Smooth muscle cell (in vitro differentiated cells): ENCODE data around the gene APP. TPM values are rescaled to one million over a fixed set of nuclear protein-coding genes. Genes with fewer than 3 reads are reported as not detected.
A peak's percentile ranks its signal among the peaks of the same experiment; 100 is the strongest.

Experiments used
- DNase-seq: peaks from one replicate; lab custom pipeline; 2025; ENCODE audit not compliant: unreplicated experiment; lab: John Stamatoyannopoulos, UW
- H2AFZ ChIP-seq: fragments of 200-600 bp; sonication (generic); 2 replicates; pipeline ENCODE4 v1.6.0; 2016; ENCODE audit warnings: antibody characterized with exemption, low read depth, mild to moderate bottlenecking
- H3F3A ChIP-seq: fragments of 200-600 bp; sonication (generic); 2 replicates; pipeline ENCODE4 v1.6.0; 2017; ENCODE audit warnings: antibody characterized with exemption, low read depth
- H3K27ac ChIP-seq: fragments of 200-600 bp; sonication (generic); 2 replicates; pipeline ENCODE4 v1.5.1; 2016; ENCODE audit warnings: low read depth, mild to moderate bottlenecking
- H3K27me3 ChIP-seq: fragments of 200-600 bp; sonication (generic); 2 replicates; pipeline ENCODE4 v1.6.1; 2016; ENCODE audit warnings: low read depth, mild to moderate bottlenecking
- H3K36me3 ChIP-seq: fragments of 200-600 bp; sonication (generic); 2 replicates; pipeline ENCODE4 v1.5.1; 2016; ENCODE audit warnings: low read depth
- H3K4me1 ChIP-seq: fragments of 200-600 bp; sonication (generic); 2 replicates; pipeline ENCODE4 v1.5.1; 2016; ENCODE audit warnings: low read depth
- H3K4me2 ChIP-seq: fragments of 200-600 bp; sonication (generic); 2 replicates; pipeline ENCODE4 v1.6.0; 2016; ENCODE audit warnings: mild to moderate bottlenecking
- H3K4me3 ChIP-seq: fragments of 200-600 bp; sonication (generic); 2 replicates; pipeline ENCODE4 v1.5.1; 2016; ENCODE audit warnings: mild to moderate bottlenecking
- H3K79me2 ChIP-seq: fragments of 200-600 bp; sonication (generic); 2 replicates; pipeline ENCODE4 v1.6.0; 2016; ENCODE audit warnings: low read depth, mild to moderate bottlenecking
- H3K9ac ChIP-seq: fragments of 200-600 bp; sonication (generic); 2 replicates; pipeline ENCODE4 v1.6.0; 2016; ENCODE audit warnings: low read depth
- H3K9me3 ChIP-seq: fragments of 200-600 bp; sonication (generic); replicated peaks from 2 replicates; pipeline ENCODE4 v1.5.1; 2016; ENCODE audit warnings: low read depth
- H4K20me1 ChIP-seq: fragments of 200-600 bp; sonication (generic); 2 replicates; pipeline ENCODE4 v1.6.0; 2016; ENCODE audit warnings: low read depth
- WGBS: methylation state at CpG from one replicate; pipeline ENCODE4 v1.1.7; 2016; ENCODE audit warnings: low lambda C conversion rate; 5-methylcytosine and 5-hydroxymethylcytosine counted together
- polyA plus RNA-seq: library from polyadenylated mRNA; unstranded; fragments of >200 nt; fragmentation: Nextera tagmentation; extraction: Ambion mirVana; gene quantifications from 2 replicates; pipeline ENCODE4 v1.2.1, GENCODE V29; 2016
- total RNA-seq: library from RNA; depleted of rRNA; stranded (reverse); fragments of >200 nt; gene quantifications from 2 replicates; pipeline ENCODE4 v1.2.3, GENCODE V29; 2014
- TF ChIP-seq, protein P1 (sequence below): fragments of 200-600 bp; sonication (generic); IDR thresholded peaks from 2 replicates; pipeline ENCODE4 v1.5.1; 2017; ENCODE audit warnings: borderline replicate concordance, mild to moderate bottlenecking, antibody characterized with exemption; ENCODE audit not compliant: insufficient read depth, poor library complexity, severe bottlenecking

The APP gene
- total and polyA plus RNA-seq, 2 experiments from 2014 or later: 65.3 to 459 TPM

DNA sequence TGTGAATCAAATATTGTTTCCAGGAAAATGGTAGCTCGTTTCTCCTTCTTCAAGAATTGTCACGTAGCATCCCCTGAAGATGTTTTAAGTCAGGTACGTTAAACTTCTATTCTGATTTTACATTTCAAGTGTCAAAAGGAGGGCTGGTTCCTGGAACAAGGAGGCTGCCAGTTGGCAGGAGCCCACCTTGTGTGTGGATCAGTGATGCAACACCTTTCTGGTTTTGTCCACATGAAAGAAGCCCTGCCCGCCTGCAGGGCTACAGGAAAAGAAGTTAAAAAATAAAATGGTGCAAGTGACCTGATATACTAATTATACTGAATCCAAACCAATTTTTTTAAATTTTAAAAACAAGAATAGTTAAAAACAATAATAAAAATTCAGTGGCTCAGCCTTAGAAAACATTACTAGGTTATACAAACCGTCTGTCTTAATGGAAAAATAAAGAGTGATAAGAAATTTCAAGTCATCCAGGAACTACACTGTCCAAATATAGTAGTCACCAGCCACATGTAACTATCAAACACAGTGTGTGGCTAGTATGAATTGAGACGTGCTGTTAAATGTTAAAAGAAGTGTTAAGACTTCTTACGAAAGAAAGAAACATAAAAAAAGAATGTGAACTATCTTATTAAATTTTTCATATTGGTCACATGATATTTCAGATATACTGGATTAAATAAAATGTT is 123.1 kb downstream of the APP start:
- H2AFZ ChIP-seq: no peak overlapping the region
- peaks cover 4% of the 10 kb centered on the region for H3F3A ChIP-seq
- no peak overlapping the region for H3K4me2 ChIP-seq
- DNase-seq: no peak
- WGBS: 94% methylated on average over 7 of the region's 7 CpGs
- H3K27ac ChIP-seq: no peak overlapping the region
- H3K27me3 ChIP-seq: no peaks in the 10 kb centered on the region
- no peak overlapping the region for H3K9ac ChIP-seq
- no peaks in the 10 kb centered on the region for H3K4me1 ChIP-seq
- no peak overlapping the region for H3K4me3 ChIP-seq
- peaks cover 42% of the 10 kb centered on the region for H3K79me2 ChIP-seq
- H3K36me3 ChIP-seq: peaks cover 15% of the 10 kb centered on the region
- peaks cover 51% of the 10 kb centered on the region for H4K20me1 ChIP-seq
- H3K9me3 ChIP-seq: no peaks in the 10 kb centered on the region
- TF ChIP-seq, protein P1, sequence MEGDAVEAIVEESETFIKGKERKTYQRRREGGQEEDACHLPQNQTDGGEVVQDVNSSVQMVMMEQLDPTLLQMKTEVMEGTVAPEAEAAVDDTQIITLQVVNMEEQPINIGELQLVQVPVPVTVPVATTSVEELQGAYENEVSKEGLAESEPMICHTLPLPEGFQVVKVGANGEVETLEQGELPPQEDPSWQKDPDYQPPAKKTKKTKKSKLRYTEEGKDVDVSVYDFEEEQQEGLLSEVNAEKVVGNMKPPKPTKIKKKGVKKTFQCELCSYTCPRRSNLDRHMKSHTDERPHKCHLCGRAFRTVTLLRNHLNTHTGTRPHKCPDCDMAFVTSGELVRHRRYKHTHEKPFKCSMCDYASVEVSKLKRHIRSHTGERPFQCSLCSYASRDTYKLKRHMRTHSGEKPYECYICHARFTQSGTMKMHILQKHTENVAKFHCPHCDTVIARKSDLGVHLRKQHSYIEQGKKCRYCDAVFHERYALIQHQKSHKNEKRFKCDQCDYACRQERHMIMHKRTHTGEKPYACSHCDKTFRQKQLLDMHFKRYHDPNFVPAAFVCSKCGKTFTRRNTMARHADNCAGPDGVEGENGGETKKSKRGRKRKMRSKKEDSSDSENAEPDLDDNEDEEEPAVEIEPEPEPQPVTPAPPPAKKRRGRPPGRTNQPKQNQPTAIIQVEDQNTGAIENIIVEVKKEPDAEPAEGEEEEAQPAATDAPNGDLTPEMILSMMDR: no peak

DNA sequence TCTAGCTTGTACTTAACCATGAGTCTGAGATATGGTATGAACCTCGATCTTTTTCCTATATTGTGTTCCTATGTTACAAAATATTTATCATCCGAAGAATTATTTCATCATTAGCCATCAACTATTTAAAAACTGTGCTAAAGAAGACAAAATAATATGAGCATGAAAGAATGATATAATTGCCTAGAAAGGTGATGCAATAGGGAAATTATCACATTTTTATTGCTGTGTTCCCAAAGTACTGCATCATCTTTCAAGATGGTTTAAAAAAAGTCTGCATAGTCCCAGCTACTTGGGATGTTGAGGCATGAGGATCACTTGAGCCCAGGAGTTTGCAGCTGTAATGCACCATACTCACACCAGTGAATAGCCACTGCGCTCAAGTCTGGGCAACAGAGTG is 126.7 kb downstream of the APP start:
- no peak overlapping the region for H3K4me3 ChIP-seq
- H3K4me1 ChIP-seq: no peaks in the 10 kb centered on the region
- 95% methylated on average over 3 of the region's 3 CpGs for WGBS
- peaks cover 40% of the 10 kb centered on the region for H3K79me2 ChIP-seq
- H2AFZ ChIP-seq: no peak overlapping the region
- no peak overlapping the region for H3K9ac ChIP-seq
- H3K27ac ChIP-seq: no peak overlapping the region
- H3K4me2 ChIP-seq: no peak overlapping the region
- no peaks in the 10 kb centered on the region for H3K9me3 ChIP-seq
- H3K27me3 ChIP-seq: no peaks in the 10 kb centered on the region
- H3K36me3 ChIP-seq: no peaks in the 10 kb centered on the region
- H3F3A ChIP-seq: peaks cover 12% of the 10 kb centered on the region
- TF ChIP-seq, protein P1: no peak
- H4K20me1 ChIP-seq: peaks cover 74% of the 10 kb centered on the region
- DNase-seq: no peak

DNA sequence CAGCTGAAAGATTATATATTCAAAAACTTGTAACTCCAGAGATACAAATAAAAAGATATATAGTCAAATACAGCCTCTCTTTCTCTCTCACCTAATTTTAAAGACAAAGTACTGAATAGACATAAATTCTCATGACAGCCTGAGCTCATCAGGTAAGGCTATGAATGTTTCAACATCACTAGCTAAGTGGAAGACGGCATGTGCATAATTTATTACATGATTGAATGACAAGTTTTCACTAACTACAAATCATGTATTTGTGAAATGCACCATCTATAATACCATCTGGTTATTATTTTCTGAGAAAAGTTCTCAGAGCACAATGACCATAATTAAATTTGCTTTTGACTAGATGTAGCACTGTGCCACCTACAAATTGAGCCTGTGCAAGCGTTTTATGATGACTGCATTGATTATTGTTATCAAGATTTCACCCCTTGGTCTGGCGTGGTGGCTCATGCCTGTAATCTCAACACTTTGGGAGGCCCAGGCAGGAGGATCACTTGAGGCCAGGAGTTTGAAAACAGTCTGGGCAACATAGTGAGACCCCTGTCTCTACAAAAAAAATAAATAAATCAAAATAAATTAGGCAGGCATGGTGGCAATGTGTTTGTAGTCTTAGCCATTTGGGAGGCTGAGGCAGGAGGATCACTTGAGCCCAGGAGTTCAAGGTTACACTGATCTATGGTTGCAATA is 128.2 kb downstream of the APP start:
- peak overlapping the region; percentile 3 for H3K4me2 ChIP-seq
- no peak overlapping the region for H3K9ac ChIP-seq
- DNase-seq: no peak
- H3K4me1 ChIP-seq: no peaks in the 10 kb centered on the region
- H3K36me3 ChIP-seq: no peaks in the 10 kb centered on the region
- H3K79me2 ChIP-seq: peaks cover 52% of the 10 kb centered on the region
- no peak overlapping the region for H2AFZ ChIP-seq
- peaks cover 78% of the 10 kb centered on the region for H4K20me1 ChIP-seq
- no peak overlapping the region for H3K4me3 ChIP-seq
- TF ChIP-seq, protein P1: no peak
- H3K27ac ChIP-seq: peak overlapping the region; percentile 29
- H3K9me3 ChIP-seq: no peaks in the 10 kb centered on the region
- H3K27me3 ChIP-seq: no peaks in the 10 kb centered on the region
- 87% methylated on average over 3 of the region's 3 CpGs for WGBS
- H3F3A ChIP-seq: peaks cover 12% of the 10 kb centered on the region
